Activated CD4-positive, alpha-beta T cell treated with anti-CD3 and anti-CD28 coated beads for 4 hours (primary cell): ENCODE results near the gene KMT2C.
"Not testable (repeated sequence)": the region's sequence is repeated elsewhere in the genome, so short reads cannot be mapped to it uniquely, and the experiment has no call there.

ENCODE experiments used
- DNase-seq, 2 donors: peaks; one replicate each; pipeline ENCODE4 v3.0.0-alpha.2; 2020

Gene KMT2C

GRCh38 chr7:152441168-152441567, 5.4 kb upstream of the KMT2C start:
- DNase-seq = not testable (repeated sequence)

DNA sequence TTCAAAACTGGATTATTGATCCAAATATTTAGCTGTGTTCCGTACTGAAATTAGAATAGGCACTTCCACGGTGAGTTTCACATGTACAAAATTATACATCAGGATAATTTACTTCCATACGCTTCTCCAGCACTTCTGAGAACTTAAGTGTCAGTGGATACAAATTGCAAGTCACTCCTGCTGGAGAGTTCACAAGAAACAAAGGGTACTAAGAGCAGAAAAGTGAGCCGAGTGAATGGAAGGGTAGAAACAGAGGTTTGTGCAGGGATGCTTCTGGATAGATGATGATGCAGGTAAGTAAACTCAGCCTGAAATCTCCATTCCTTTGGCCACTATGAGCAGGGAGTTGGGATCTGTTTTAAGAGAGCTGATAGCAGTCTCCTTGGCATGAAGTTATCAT, 2.2 kb upstream of the KMT2C start:
- not testable (repeated sequence) for DNase-seq

- not testable (repeated sequence) for DNase-seq
Measured at GRCh38 chr7:152436931-152437575, 1.2 kb upstream of the KMT2C start.

DNA sequence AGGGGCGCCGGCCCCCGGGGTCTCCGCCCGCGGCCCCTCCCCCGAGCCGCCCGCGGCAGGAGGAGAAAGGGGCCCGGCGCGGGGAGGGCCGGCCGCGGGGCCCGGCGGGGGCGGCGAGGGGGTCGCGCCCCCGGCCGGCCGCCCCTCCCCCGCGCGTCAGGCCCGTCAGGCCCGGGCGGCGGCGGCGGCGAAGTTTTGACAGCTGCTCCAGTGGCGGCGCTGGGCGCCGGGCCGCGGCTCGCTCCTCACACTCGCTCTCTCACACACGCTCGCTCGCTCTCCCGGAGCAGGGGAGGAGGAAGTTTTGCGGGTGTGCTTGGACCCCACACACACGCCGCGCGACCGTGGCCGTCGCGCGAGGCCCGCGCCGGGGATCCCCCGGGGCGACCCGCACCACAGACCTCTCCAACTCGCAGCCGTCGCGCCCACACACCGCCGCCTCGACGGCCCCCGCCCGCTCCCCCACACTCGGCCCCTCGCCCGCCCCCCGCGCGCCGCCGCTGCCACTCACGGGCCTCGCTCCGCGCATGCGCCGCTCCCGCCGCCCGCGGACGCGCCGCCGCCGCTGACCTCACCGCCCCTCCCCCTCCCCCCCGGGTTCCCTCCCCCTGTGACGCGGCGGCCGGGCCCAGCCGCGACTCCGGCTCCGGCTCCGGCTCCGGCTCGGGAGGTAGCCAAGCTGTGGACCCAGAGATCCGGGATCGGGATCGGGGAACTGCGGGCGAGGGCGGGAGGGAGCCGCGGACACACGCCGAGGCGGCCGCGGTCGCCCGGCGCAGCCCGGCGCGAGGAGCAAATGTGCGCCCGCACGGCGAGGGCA, 518 bp upstream of the KMT2C start:
- DNase-seq = peak; percentile 86 to 90

DNA sequence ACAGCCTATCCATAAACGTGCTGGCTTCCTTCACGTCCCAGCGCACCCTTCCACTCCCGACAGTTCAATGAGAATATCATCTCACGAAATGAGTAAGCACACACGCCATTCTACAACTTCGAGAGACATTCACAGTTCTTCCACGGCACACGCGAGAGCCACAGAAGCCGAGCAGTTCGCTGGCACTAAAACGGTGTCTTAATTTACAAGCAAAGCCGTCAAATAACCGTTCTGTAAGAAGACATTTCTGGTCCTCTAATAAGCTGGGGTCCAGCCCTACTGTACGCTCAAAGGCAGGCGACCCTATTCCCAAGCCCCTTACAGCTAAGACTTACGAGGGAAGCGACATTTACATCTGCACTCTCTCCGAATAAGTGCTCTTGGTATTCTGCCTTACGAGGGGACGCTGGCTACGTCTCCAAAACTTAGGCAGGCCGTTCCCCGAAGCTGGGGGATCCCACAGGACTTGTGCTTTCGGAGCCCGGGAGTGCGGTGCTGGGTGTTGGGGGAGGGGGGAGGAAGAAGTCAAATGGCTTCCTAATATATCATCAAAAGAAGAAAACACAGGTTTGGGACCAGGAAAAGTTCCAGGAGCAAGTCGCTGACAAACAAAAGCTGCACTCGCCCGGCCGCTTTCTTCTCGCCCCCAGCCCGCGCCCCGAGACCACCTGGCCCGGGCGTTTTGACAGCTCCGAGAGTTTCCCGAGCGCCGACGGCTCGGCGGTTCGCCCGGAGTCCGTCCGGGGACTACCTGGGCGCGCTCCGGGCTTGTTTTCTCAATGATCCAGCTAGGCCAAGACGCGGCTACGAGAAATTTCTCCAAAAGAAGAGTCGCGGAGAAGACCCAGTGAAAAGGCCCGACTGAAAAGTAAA, 1.1 kb downstream of the KMT2C start:
- DNase-seq = peak; percentile 24 to 39

DNA sequence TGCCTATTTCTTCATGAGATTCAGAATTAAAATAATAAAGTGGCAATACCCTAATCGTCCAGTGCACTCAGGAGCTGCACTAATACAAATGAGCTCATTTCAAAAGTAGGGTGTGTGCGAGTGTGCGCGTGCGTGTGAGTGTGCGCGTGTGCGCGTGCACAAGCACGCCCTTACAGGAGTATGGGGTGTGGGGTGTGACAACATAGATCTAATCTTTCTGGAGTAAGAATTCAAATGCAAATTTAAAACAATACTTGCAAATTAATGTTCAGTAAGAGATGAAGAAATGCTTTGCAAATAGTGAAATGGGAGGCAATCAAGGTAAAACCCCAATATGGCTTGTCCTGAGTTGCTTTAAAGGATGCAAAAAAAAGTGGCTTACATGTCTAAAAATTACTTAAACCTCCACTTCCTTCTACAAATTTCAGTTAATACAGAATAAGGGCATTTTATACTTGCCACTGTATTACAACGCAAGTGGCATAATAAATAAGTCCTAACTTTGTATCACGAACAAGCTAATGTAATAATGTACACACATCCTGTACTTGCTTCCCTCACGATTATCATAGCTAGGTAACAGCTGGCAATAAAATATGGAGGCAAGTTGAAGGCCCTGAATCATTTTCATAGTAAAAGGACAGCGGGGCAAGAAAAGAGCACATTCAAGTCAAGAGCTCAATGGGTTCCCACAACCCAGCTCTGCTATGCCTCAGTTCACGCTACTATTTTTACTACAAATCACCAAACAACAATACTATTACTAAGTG, 1.9 kb downstream of the KMT2C start:
- DNase-seq = peak; percentile 39 to 67

DNA sequence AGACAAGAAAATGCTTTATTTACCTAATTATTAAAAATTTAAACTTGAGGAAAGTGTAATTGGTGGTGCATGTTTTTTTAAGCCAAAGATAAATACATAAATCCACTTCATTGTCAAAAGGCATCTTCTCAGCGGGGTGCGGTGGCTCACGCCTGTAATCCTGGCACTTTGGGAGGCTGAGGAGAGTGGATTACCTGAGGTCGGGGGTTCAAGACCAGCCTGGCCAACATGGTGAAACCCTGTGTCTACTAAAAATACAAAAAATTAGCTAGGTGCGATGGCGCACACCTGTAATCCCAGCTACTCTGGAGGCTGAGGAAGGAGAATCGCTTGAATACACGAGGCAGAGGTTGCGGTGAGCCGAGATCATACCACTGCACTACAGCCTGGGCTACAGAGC, 3.1 kb downstream of the KMT2C start:
- DNase-seq = not testable (repeated sequence)

DNA sequence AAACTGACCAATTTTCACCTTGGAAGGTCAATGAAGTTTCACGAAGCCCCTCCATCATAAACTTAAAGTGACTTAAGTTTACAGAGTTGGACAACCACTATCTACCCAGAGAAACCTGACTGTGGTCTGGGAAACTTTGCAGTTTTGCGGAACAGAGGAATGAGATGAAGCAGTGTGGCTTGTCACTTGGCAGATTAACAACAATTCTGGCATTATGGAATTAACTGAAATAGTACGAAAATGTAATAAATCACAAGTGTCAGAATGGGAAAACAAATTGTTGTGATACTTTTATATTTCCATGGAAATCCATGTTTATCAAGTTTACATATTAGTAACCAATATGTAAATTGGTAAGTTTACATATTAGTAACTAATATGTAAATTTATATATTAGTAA, 4.9 kb downstream of the KMT2C start:
- DNase-seq = no peak

DNA sequence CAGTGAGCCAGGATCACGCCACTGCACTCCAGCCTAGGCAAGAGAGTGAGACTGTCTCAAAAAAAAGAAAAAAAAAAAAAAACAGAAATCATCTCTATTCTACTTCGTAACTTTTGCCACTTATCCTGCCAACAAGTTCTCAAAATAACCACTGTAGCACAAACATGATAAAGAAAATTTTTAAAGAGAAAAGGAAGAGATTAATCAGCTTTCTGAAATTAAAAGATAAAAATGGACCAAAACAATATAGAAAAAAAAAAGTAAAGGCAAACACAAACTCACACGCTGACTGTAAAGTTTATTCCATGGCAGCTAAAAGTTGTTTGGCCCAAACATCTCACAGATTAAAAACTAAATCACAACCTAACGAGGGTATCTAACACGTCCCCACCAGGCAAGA, 5.7 kb downstream of the KMT2C start:
- not testable (repeated sequence) for DNase-seq

DNA sequence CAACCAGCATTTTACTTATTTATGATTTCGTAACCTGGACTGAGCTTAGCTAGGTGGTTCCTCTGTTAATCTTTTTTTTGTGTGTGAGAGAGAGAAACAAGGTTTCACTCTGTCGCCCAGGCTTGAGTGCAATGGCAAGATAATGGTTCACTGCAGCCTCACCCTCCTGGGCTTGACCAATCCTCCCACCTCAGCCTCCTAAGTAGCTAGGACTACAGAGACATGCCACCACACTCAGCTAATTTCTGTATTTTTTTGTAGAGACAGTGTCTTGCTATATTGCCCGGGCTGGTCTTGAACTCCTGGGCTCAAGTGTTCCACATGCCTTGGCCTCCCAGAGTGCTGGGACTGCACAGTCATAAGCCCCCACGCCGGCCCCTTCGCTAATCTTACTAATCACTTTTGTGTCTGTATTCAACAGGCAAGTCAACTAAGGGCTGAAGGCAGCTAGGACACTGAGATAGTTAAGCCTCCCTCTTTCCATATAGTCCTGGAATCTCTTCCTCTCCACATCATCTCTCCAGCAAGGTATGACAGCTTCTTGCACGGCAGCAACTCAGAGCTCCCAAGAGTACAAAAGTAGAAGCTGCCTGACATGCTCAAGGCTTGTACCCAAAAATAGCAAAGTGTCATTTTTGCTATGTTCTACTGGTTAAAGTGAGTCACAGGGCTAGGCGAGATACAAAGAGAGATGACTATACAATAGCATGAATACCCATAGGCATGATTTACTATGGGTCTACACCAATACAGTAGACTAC, 11.3 kb downstream of the KMT2C start:
- DNase-seq = no peak

- no peak for DNase-seq
Measured at GRCh38 chr7:152423991-152424347, 11.8 kb downstream of the KMT2C start.

- not testable (repeated sequence) for DNase-seq
Measured at GRCh38 chr7:152423171-152423570, 12.6 kb downstream of the KMT2C start.

DNA sequence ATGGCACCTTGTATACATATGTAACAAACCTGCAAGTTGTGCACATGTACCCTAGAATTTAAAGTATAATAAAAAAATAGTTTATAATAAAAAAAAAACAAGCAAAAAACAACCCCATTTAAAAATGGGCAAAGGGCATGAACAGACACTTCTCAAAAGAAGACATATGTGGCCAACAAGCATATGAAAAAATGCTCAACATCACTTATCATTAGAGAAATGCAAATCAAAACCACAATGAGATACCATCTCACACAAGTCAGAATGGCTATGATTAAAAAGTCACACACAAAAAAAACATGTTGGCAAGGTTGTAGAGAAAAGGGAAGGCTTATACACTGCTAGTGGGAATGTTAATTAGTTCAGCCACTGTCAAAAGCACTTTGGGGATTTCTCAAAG, 14.9 kb downstream of the KMT2C start:
- not testable (repeated sequence) for DNase-seq

DNA sequence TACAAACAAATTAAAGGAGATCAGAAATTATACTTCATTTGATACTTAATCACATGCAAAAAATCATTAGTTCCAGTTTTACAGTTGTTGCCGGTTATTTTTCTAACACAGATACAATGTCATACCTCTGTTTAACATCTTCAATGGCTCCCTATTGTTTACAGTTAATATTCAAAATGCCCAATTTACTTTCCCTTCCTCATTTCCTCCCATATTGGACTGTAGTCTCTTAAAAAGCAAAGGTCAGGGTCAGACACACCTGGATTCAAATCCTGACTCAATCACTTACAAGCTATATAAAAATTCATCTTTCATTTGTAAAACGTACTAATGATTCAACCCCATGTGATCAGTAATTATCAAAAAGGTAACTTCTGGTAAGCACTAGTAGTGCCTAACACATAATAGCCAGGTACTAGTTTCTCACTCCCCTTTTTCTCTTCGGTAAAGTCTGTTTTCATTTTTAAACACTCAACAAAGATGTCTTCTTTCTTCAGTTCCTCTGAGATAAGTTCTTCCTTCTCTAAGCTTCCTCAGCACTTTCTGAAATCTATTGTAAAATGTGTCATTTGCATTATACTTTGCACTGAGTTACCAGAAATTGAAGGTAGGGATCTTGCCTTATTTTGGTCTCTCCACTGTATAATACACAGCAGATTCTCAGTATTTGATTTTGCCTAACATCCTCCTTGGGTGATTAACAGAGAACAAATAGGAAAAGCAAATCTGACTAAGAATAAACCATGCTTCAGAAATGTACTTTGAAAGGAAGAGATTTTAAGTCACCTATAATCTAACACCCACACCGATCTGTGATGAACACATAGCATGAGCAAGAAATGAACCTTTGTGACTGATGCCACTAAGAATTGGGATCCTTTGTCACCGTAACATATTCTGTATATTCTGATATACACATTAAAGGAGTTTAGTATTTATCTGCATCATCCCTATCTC, 16.1 kb downstream of the KMT2C start:
- DNase-seq = no peak

- no peak for DNase-seq
Measured at GRCh38 chr7:152414779-152415178, 21.0 kb downstream of the KMT2C start.

DNA sequence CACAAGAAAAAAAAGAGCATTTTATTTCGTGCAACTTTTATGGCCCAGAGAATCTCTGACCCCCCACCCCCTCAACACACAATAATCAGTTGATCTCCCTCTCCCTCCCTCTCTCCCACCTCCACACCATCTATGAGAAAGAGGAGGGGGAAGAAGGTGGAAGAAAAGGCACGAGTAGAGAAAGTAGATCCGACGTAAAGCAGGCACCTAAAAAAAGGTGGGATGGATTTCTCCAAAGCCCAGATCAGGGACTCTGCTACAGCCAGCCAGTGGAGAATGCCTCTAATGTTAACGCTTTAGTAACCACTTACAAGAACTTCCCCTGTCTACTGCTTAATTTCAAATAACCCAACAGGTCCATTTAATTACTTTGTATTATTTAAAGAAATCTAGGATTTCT, 24.4 kb downstream of the KMT2C start:
- DNase-seq = no peak

GRCh38 chr7:152406491-152406890, 29.3 kb downstream of the KMT2C start:
- no peak for DNase-seq

- DNase-seq = not testable (repeated sequence)
Measured at GRCh38 chr7:152406030-152406429, 29.8 kb downstream of the KMT2C start.

DNA sequence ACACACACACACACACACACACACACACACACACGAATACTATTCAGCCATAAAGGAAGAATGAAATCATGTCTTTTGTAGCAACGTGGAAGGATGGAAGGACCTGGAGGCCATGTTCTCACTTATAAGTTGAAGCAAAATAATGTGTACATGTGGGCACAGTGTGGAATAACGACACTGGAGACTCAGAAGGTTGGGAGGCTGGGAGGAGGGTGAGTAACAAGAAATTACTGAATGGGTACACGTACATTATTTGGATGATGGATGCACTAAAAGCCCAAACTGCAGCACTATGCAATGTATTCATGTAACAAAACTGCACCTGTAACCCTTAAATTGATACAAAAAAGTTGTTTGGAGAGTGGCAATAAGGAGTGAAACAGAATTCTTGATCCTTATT, 32.1 kb downstream of the KMT2C start:
- DNase-seq = no peak

DNA sequence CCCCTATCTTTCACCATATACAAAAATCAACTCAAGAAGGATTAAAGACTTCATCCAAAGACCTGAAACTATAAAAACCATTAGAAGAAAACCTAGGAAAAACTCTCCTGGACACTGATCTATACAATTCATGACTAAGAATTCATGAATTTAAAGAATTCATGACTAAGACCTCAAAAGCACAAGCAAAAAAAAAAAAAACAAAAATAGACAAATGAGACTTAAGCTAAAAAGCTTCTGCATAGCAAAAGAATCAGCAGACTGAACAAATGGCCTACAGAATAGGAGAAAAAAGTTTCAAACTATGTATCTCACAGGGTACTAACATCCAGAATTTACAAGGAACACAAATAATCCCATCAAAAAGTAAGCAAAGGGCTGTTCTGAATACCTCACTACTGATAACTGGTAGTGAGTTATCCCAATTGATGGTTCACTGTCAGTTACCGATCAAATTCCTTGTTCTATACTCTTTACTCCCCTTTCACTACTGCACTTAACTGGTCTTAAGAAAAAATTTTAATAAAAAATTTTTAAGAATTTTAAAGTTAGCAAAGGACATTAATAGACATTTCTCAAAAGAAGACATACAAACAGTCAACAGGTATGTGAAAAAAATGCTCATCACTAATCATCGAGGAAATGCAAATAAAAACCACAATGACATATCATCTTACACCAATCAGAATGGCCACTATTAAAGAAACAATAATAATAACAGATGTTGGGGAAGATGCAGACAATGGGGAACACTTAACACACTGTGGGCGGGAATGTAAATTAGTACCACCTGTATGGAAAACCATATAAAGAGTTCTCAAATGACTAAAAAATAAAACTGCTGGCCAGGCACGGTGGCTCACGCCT, 33.2 kb downstream of the KMT2C start:
- no peak for DNase-seq
